Raji (cell line): ENCODE measurements around the gene RGS6.

Source experiments
- POLR2A ChIP-seq: IDR thresholded peaks from 2 replicates; pipeline ENCODE4 v1.6.1; 2011; ENCODE audit warnings: low read depth, low read length, control low read depth; ENCODE audit not compliant: insufficient read depth

Gene RGS6

GRCh38 chr14:72605096-72605920 is 673.1 kb downstream of the RGS6 start:
- no peak for TF ChIP-seq POLR2A

GRCh38 chr14:72605921-72606220 is 673.6 kb downstream of the RGS6 start:
- TF ChIP-seq POLR2A = no peak

GRCh38 chr14:72606879-72607278 is 674.6 kb downstream of the RGS6 start:
- no peak for TF ChIP-seq POLR2A

GRCh38 chr14:72607386-72608130 is 675.3 kb downstream of the RGS6 start:
- TF ChIP-seq POLR2A = no peak

- TF ChIP-seq POLR2A = no peak
Observed at GRCh38 chr14:72608391-72609204, 676.4 kb downstream of the RGS6 start.

- TF ChIP-seq POLR2A = no peak
Observed at GRCh38 chr14:72609205-72609916, 677.1 kb downstream of the RGS6 start.

- TF ChIP-seq POLR2A = no peak
Observed at GRCh38 chr14:72610096-72610830, 678.0 kb downstream of the RGS6 start.

GRCh38 chr14:72610831-72611200 is 678.6 kb downstream of the RGS6 start:
- no peak for TF ChIP-seq POLR2A

GRCh38 chr14:72611506-72611905 is 679.3 kb downstream of the RGS6 start:
- no peak for TF ChIP-seq POLR2A

GRCh38 chr14:72612041-72612440 is 679.8 kb downstream of the RGS6 start:
- no peak for TF ChIP-seq POLR2A

- TF ChIP-seq POLR2A = no peak
Observed at GRCh38 chr14:72613231-72613974, 681.2 kb downstream of the RGS6 start.

GRCh38 chr14:72613975-72614319 is 681.7 kb downstream of the RGS6 start:
- no peak for TF ChIP-seq POLR2A

GRCh38 chr14:72614365-72614764 is 682.1 kb downstream of the RGS6 start:
- no peak for TF ChIP-seq POLR2A

- TF ChIP-seq POLR2A = no peak
Observed at GRCh38 chr14:72614891-72615415, 682.7 kb downstream of the RGS6 start.
